Right lobe of liver (tissue), 4 donors: ENCODE results near the gene FAM83C.

Experiments
- CTCF ChIP-seq, 4 donors: fragments of 200-600 bp in 3 of 4; fragments of 450-650 bp in 1 of 4; IDR thresholded peaks; one replicate each; pipeline versions ENCODE4 v1.5.1 to v1.8.0; 2016 to 2022; ENCODE audit warnings: antibody characterized with exemption in 4 of 4, mild to moderate bottlenecking in 2 of 4
- POLR2A ChIP-seq: fragments of 450-650 bp; IDR thresholded peaks from one replicate; pipeline ENCODE4 v1.6.1; 2017; ENCODE audit warnings: antibody characterized with exemption, mild to moderate bottlenecking
- donor health status: DM: no; HTN: no; CAD: no.
- donor health status: DM: no; HTN: no; CAD: no.
- donor health status: DM: no; HTN: yes; CAD: no.

GRCh38 chr20:35326021-35326739 is 34.0 kb upstream of the FAM83C start:
- TF ChIP-seq CTCF (IDR thresholded peaks at IDR 0.05) (no peak), POLR2A (no peak)
